ENCODE data around the gene SEC61B. TPM values are rescaled to one million over a fixed set of nuclear protein-coding genes. Genes with fewer than 3 reads are reported as not detected.

The SEC61B gene
- total RNA-seq, 1 donor from 2014 or later: 230 TPM

DNA sequence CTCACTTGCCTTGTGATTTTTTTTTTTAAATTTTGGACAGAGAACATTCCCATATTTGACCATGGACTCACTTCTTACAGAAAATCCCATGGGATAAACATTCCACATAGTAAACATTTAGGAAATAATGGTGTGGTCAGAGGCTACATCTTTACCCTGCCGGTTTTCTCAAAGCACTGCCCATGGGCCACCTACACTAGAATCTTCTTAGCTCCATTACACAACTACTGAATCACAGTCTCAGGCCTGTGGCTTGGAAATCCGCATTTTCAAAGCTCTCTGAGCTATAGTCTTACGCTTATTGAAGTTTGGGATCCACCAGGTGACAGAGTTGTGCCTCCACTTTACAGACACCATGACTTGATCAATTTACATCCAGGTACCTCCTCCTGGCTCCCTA lies 39.7 kb upstream of the SEC61B start:
- Histone ChIP-seq H3K4me3 (ENCODE audit: low read depth, low read length) (no peak overlapping the region), H3K36me3 (ENCODE audit: control insufficient read depth, insufficient read depth, low read length) (no peaks in the 10 kb centered on the region), H3K27me3 (ENCODE audit: control insufficient read depth, insufficient read depth, low read length) (no peaks in the 10 kb centered on the region)
- TF ChIP-seq, protein P1, sequence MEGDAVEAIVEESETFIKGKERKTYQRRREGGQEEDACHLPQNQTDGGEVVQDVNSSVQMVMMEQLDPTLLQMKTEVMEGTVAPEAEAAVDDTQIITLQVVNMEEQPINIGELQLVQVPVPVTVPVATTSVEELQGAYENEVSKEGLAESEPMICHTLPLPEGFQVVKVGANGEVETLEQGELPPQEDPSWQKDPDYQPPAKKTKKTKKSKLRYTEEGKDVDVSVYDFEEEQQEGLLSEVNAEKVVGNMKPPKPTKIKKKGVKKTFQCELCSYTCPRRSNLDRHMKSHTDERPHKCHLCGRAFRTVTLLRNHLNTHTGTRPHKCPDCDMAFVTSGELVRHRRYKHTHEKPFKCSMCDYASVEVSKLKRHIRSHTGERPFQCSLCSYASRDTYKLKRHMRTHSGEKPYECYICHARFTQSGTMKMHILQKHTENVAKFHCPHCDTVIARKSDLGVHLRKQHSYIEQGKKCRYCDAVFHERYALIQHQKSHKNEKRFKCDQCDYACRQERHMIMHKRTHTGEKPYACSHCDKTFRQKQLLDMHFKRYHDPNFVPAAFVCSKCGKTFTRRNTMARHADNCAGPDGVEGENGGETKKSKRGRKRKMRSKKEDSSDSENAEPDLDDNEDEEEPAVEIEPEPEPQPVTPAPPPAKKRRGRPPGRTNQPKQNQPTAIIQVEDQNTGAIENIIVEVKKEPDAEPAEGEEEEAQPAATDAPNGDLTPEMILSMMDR (IDR thresholded peaks at IDR 0.05; ENCODE audit: insufficient read depth, low read length, poor library complexity, severe bottlenecking): no peak
- no peak for DNase-seq (ENCODE audit: low read depth)

DNA sequence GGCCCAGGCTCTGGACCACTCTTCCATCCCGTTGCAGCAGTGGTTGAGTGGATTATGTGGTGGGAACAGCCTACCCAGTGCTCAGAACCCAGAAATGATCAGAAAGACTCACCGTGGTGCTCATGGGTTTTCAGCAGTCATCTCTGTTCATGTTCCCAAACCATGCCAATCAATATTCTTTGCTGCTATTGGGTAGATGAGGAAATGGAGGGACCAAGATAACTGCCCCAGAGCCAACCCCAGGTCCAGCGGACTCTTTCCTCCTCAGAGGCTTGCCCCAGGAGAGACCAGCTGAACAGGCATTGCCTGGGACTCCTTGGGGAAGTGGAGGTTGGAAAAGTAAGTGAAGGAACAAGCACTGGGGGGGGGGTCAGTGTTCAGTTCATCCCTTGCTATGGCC lies 38.5 kb upstream of the SEC61B start:
- no peak for DNase-seq (ENCODE audit: low read depth)
- TF ChIP-seq, protein P1 (IDR thresholded peaks at IDR 0.05; ENCODE audit: insufficient read depth, low read length, poor library complexity, severe bottlenecking): no peak
- Histone ChIP-seq H3K4me3 (ENCODE audit: low read depth, low read length) (no peak overlapping the region), H3K27me3 (ENCODE audit: control insufficient read depth, insufficient read depth, low read length) (no peaks in the 10 kb centered on the region), H3K36me3 (ENCODE audit: control insufficient read depth, insufficient read depth, low read length) (no peaks in the 10 kb centered on the region)

DNA sequence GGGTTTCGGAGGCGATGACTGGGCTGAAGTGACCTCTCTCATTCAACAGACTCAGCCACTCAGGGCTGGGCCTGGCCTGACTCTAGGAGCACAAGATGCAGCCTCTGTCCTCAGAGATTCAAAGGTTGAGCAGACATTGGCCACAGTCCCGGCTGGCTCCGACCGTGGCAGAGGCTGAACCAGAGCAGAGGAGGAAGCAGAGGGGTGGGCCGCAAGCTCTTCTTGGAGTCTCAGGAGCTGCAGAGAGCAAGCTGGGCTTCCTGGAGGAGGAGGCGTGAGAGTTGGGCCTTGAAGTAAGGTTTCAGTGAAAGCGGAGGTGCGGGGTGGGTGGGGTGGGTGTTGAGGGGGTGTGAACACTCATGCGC lies 38.0 kb upstream of the SEC61B start:
- no peaks in the 10 kb centered on the region for H3K27me3 ChIP-seq (ENCODE audit: control insufficient read depth, insufficient read depth, low read length)

DNA sequence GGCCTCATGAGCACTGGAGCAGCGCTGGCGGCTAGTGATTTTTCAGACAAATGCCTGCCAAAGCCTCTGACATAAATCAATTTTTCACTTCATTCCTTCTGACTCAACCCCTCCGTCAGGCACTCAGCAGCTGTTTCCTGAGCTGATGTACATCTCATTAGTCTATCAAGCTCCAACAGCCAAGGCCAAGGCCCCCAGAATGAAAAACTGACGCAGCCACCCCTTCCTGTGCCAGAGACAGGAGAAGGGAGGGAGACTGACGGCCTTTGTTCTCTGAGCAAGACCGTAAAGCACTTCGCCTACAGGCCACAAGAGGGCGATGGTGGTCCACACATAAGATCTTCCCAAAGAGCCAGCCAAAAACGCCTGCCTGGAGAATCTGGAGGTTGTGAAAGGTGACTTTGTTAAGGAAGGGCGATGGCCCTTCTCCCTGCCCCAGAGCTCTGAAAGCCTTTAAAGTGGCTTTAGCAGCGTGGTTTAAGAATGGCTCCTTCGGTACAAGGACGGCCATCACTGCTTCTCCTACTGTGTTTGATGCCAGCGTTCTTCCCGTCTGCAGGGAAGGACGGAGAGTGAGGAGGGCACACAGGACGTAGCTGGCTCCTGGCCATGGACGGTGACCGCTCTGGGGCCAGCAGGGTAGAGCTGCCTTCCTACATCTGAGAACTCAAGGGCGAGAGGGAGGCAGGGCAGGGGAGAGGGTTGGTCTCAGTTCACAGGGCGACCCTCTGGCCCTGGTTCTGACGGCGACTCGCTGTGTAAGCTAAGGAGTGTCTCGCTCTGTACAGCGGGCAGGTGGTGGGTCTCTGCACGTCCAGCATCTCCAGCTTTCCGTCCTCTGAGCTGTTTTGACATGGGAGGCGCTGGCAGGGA lies 37.4 kb upstream of the SEC61B start:
- TF ChIP-seq, protein P1 (IDR thresholded peaks at IDR 0.05; ENCODE audit: insufficient read depth, low read length, poor library complexity, severe bottlenecking): peak; percentile 93
- Histone ChIP-seq H3K36me3 (ENCODE audit: control insufficient read depth, insufficient read depth, low read length) (no peaks in the 10 kb centered on the region), H3K4me3 (ENCODE audit: low read depth, low read length) (peak overlapping the region; percentile 30), H3K27me3 (ENCODE audit: control insufficient read depth, insufficient read depth, low read length) (no peaks in the 10 kb centered on the region)
- DNase-seq (ENCODE audit: low read depth): peak; percentile 77

More for the DNA sequence above, 38.0 kb upstream of the SEC61B start:
- H3K36me3 ChIP-seq (ENCODE audit: control insufficient read depth, insufficient read depth, low read length): no peaks in the 10 kb centered on the region
- TF ChIP-seq, protein P1 (IDR thresholded peaks at IDR 0.05; ENCODE audit: insufficient read depth, low read length, poor library complexity, severe bottlenecking): no peak
- H3K4me3 ChIP-seq (ENCODE audit: low read depth, low read length): no peak overlapping the region
- no peak for DNase-seq (ENCODE audit: low read depth)

DNA sequence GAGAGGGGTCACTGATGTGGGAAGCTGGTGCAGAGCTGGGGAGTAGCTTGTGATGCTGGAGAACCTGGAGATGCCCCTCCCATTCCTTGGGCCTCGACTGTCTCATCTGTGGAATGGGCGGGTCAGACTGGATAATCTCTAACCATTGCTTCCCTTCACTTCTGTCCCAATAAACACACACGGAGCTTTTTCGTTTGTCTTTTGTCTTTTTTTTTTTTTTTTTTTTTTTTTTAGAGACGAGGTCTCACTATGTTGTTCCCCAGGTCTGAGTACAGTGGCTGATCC lies 36.8 kb upstream of the SEC61B start:
- Histone ChIP-seq H3K4me3 (ENCODE audit: low read depth, low read length) (no peak overlapping the region), H3K27me3 (ENCODE audit: control insufficient read depth, insufficient read depth, low read length) (no peaks in the 10 kb centered on the region), H3K36me3 (ENCODE audit: control insufficient read depth, insufficient read depth, low read length) (no peaks in the 10 kb centered on the region)
- no peak for DNase-seq (ENCODE audit: low read depth)
- TF ChIP-seq, protein P1 (IDR thresholded peaks at IDR 0.05; ENCODE audit: insufficient read depth, low read length, poor library complexity, severe bottlenecking): no peak

DNA sequence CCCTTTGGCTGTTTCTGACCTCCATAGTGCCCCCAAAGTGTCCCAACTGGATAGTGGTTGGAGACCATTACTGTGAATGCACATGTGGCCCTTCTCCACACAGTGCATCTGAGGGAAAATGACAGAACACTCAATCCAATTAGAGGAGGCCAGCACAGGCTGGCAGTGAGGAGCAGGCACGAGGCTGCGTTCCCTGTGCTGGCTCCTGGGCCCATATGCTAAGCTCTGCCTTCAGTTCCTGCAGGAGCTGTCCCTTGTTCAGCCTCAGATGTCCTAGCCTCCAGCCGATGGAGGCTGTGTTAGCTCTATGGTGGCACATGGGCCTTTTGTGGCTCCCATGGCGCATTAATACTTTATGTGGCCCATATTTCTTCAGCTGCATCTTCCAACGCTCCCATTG lies 36.1 kb upstream of the SEC61B start:
- Histone ChIP-seq H3K27me3 (ENCODE audit: control insufficient read depth, insufficient read depth, low read length) (no peaks in the 10 kb centered on the region), H3K4me3 (ENCODE audit: low read depth, low read length) (no peak overlapping the region), H3K36me3 (ENCODE audit: control insufficient read depth, insufficient read depth, low read length) (no peaks in the 10 kb centered on the region)
- TF ChIP-seq, protein P1 (IDR thresholded peaks at IDR 0.05; ENCODE audit: insufficient read depth, low read length, poor library complexity, severe bottlenecking): no peak
- DNase-seq (ENCODE audit: low read depth): no peak

Measured in kidney epithelial cell (primary cell).